Measurements from ENCODE around the gene CALHM6. TPM values are rescaled to one million over a fixed set of nuclear protein-coding genes. Genes with fewer than 3 reads are reported as not detected.

The CALHM6 gene
- total RNA-seq, 1 donor from 2014 or later = 0.90 TPM

DNA sequence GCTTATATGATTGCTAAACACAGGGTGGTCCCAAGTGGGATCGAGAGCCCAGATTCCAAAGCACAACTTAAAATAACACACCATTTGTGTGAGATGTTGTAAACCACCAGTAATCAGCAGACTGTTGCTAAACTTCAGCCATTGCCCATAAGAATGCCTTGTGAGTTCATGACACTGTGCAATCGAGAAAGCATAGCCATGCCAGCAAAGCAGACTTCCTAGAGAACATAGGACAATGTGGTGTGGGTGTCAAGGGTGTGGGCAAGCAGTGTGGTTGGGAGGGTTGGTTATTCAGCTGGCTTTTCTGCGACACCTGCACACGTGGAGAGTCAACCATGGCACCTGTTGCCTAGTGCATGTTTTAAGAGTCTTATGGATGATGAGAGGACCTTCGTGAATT is 16.1 kb upstream of the CALHM6 start:
- no peak for DNase-seq (ENCODE audit: low read depth in 2 of 2)

GRCh38 chr6:116446399-116446798 is 14.8 kb upstream of the CALHM6 start:
- no peak for DNase-seq (ENCODE audit: low read depth in 2 of 2)

- DNase-seq (ENCODE audit: low read depth in 2 of 2) = peak in 1 of 2 donors; percentile 34
Measured at GRCh38 chr6:116447052-116447451, 14.1 kb upstream of the CALHM6 start.

DNA sequence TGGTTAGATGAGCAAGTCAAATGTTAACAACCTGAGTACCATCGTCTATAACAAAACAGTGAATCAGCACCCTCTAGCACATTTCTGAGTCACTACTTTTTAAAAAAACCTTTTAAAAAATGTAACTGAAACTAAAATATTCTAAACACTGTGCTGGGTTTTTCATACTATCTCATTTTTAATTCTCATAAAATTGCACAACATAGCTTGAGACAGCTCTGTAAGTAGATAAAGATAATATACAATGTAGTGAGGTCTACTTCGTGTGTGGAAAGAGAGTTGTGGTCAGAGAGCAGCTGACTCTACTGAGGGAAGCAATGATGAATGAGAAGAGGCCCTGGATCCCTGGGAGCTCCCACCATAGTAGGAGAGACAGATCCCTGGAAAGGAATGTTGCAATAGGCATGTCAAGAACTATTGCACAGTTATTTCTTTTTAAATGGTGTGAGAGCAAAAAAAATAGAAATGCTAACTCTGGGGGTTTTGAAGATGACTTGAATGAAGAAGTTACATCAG is 13.6 kb upstream of the CALHM6 start:
- DNase-seq (ENCODE audit: low read depth in 2 of 2) = no peak

DNA sequence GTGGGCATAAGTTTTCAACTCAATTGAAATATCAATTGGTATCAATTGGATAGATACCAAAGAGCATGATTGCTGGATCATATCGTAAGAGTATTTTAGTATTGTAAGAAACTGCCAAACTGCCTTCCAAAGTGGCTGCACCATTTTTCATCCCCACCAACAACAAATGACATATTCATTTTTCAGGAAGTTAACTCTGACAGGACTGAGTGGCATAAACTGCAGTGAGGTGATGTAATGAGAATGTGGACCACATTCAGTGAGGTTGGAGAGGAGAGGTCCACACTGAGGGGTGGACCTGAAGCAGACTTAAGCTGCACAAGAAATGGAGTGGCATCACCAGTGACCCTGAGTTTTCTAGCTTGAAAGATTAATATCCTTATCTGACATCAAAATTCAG is 11.6 kb upstream of the CALHM6 start:
- no peak for DNase-seq (ENCODE audit: low read depth in 2 of 2)

DNA sequence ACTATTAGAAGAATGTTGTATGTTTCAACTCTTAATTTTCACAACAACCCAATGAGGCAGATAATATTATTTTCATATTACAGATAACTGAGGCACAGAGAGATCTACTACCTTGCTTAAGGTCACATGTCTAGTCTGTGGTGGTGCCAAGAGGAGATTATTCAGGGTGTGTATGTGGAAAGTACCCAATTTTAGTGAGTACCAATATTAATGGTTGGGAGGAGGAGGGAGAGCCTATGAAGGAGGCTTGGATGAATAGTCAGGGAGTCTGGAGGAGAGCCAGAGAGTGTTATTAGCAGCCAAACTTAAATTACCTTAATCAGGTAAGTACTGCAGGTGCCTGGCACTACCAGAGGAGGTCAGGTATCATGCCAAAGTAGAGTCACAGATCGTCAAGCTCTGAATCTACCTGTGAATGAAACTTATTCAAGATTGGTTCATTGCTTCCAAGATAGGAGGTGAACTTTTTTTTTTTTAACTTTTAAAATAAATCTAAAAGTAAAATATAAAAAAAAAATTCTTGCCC is 10.9 kb upstream of the CALHM6 start:
- no peak for DNase-seq (ENCODE audit: low read depth in 2 of 2)

- no peak for DNase-seq (ENCODE audit: low read depth in 2 of 2)
Measured at GRCh38 chr6:116450769-116451740, 10.1 kb upstream of the CALHM6 start.

DNA sequence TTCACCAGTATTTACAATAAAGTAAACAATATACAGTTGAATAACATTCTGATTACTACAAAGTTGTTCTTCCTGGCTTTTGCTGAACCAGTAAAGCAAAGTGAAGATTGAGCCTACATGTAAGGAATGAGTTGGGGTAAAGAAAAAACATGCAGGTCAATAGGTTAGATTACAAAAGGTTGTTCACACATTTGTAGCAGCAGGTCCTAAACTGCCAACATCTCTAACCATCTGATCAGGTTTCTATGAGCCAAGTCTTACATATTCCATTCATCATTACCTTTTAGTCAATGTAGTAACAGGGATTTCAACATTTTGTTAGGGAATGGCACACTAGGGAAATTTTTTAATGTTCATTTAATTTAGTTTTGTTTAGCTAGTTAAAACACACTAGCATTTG is 9.3 kb upstream of the CALHM6 start:
- DNase-seq (ENCODE audit: low read depth in 2 of 2) = no peak

GRCh38 chr6:116452531-116452930 is 8.6 kb upstream of the CALHM6 start:
- no peak for DNase-seq (ENCODE audit: low read depth in 2 of 2)

GRCh38 chr6:116456106-116456505 is 5.1 kb upstream of the CALHM6 start:
- no peak for DNase-seq (ENCODE audit: low read depth in 2 of 2)

GRCh38 chr6:116456927-116457326 is 4.2 kb upstream of the CALHM6 start:
- no peak for DNase-seq (ENCODE audit: low read depth in 2 of 2)

DNA sequence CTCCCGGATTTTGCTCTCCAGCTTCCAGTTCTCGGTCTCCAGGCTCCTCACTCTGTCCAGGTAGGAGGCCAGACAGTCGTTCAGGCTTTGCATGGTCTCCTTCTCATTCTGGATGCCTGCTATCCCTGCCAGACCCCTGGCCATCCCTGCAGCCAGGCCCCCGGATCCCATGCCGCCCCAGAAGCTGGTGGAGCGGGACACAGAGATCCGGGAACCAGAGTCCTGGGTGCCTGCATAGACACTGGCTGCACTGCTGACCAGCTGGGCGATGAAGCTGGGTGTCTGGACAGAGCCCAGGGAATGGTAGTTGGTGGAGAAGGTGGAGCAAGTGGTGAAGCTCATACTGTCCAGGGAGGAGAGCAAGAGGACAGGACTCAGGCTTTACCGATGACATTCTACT is 2.9 kb upstream of the CALHM6 start:
- no peak for DNase-seq (ENCODE audit: low read depth in 2 of 2)

DNA sequence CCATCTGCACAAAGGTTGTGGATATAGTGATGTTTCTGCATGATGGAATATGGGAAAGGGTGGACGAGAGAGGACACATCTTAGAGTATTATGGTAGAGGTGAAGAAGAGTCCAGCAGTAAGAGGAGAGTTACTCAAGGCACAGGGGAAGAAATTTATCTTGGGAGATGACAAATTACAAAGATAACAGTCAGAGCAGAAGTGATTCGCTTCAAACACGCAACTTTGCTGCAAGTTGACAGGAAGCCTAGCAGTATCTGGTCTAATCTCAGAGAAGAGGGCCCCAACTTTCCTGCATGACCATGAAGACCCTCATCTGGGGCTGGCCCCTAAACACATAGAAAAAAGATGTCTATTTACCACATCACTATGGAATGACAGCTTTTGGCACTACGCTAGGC is 1.2 kb upstream of the CALHM6 start:
- DNase-seq (ENCODE audit: low read depth in 2 of 2) = no peak

DNA sequence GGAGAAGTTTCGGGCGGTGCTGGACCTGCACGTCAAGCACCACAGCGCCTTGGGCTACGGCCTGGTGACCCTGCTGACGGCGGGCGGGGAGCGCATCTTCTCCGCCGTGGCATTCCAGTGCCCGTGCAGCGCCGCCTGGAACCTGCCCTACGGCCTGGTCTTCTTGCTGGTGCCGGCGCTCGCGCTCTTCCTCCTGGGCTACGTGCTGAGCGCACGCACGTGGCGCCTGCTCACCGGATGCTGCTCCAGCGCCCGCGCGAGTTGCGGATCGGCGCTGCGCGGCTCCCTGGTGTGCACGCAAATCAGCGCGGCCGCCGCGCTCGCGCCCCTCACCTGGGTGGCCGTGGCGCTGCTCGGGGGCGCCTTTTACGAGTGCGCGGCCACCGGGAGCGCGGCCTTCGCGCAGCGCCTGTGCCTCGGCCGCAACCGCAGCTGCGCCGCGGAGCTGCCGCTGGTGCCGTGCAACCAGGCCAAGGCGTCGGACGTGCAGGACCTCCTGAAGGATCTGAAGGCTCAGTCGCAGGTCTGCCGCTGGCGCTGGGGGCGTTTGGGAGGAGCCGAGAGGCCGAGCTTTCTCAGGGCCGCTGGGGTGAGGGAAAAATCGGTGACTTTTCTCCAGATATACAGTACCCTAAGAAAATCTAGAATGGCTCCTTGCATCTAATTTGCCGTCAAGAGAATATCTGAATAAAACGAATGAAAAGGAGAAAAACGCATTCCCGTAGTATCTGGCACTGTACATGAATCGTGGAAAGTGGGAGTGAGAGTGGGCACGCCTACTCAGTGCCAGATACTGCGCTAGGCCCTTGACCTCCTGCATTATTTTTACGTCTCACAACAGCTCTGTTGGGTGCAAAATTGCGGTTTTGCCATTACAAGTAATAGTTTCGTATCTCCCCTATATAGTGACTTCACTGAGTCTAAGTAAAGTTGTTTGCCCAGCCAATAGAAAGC is 1.0 kb downstream of the CALHM6 start:
- peak in 1 of 2 donors; percentile 52 for DNase-seq (ENCODE audit: low read depth in 2 of 2)

DNA sequence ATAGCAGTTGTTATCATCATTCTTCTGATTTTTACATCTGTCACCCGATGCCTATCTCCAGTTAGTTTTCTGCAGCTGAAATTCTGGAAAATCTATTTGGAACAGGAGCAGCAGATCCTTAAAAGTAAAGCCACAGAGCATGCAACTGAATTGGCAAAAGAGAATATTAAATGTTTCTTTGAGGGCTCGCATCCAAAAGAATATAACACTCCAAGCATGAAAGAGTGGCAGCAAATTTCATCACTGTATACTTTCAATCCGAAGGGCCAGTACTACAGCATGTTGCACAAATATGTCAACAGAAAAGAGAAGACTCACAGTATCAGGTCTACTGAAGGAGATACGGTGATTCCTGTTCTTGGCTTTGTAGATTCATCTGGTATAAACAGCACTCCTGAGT is 2.1 kb downstream of the CALHM6 start:
- DNase-seq (ENCODE audit: low read depth in 2 of 2) = no peak

GRCh38 chr6:116465246-116465645 is 4.1 kb downstream of the CALHM6 start:
- DNase-seq (ENCODE audit: low read depth in 2 of 2) = peak; percentile 20 to 57

GRCh38 chr6:116467096-116467495 is 5.9 kb downstream of the CALHM6 start:
- DNase-seq (ENCODE audit: low read depth in 2 of 2) = no peak

- DNase-seq (ENCODE audit: low read depth in 2 of 2) = no peak
Measured at GRCh38 chr6:116467514-116467913, 6.3 kb downstream of the CALHM6 start.

GRCh38 chr6:116468293-116468692 is 7.1 kb downstream of the CALHM6 start:
- no peak for DNase-seq (ENCODE audit: low read depth in 2 of 2)

GRCh38 chr6:116471531-116471930 is 10.4 kb downstream of the CALHM6 start:
- DNase-seq (ENCODE audit: low read depth in 2 of 2) = no peak

DNA sequence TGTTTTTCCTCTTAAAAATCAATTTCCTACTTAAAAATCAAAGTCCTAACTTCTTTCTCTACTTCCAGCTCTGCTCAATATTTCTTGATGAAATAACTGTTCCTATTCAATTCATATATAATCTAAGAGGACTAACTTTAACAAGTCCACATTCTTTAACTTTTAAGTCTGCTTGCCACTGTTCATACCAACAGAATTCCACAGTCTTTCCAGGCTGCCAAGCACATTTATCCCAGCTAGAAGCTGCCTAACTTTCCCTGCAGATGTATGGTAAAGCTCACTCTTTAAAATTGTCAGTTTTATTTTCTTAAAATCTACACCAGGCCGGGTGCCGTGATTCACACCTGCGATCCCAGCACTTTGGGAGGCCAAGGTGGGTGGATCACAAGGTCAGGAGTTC is 11.5 kb downstream of the CALHM6 start:
- no peak for DNase-seq (ENCODE audit: low read depth in 2 of 2)

- DNase-seq (ENCODE audit: low read depth in 2 of 2) = no peak
Measured at GRCh38 chr6:116475141-116475540, 14.0 kb downstream of the CALHM6 start.
